Hepatic stellate cell (primary cell): ENCODE measurements around the gene TRPM2.
"Not testable (repeated sequence)": the region's sequence is repeated elsewhere in the genome, so short reads cannot be mapped to it uniquely, and the experiment has no call there.

Source experiments
- DNase-seq: peaks from one replicate; pipeline ENCODE4 v3.0.0; 2011; ENCODE audit warnings: low spot score

The TRPM2 gene

GRCh38 chr21:44354775-44355771 lies 1.7 kb downstream of the TRPM2 start:
- DNase-seq = no peak

GRCh38 chr21:44356160-44356559 lies 2.7 kb downstream of the TRPM2 start:
- no peak for DNase-seq

GRCh38 chr21:44356636-44357035 lies 3.2 kb downstream of the TRPM2 start:
- no peak for DNase-seq

DNA sequence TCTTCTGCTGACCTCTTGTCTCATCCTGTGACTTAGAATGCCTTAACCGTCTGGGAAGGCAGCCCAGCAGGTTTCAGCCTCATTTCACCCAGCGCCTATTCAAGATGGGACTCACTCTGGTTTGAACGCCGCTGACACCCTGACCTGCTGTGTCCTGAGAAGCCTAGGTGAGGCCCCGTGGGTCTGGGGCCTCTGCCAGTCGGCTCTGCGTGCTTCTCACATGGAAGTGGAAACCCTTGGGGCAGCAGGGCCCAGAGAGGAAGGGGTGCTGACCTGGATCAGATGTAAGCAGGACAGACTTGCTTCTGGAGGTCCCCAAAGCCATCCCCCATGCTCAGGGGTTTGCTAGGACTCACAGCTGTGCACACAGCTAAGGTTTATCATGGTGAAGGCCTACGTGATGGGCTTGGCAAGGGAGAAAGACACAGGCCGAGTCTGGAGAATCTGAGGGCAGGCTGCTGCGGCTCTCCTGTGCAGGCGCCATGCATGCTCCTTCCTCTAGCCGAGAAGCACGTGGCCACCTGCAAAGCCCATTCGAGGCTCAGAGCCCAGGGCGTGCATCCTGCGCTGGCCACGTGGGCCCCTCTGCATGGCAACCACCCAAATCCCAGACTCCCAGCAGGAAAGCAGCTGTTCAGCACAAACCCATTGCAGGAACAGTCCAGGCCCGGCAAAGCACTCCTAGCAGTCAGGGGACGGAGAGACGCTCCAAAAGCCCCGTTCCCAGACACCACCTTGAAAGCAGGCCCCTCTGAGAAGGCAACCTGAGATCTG lies 3.8 kb downstream of the TRPM2 start:
- no peak for DNase-seq

DNA sequence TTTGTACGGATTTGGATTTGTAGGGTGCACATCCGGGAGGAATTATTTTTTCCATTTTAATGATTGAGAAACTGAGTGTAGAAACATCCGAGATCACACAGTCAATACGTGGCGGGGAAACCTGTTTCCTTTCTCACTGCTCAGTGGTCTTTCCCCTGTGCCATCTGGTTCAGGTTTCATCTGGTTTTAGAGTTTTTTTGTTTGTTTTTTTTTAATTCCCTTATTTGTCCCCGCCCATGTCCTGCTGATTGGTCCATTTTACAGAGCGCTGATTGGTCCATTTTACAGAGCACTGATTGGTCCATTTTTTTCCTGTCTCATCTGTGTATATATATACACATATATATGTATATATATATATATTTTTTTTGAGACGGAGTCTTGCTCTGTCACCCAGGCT lies 6.0 kb downstream of the TRPM2 start:
- no peak for DNase-seq

GRCh38 chr21:44360159-44360558 lies 6.7 kb downstream of the TRPM2 start:
- DNase-seq = no peak

DNA sequence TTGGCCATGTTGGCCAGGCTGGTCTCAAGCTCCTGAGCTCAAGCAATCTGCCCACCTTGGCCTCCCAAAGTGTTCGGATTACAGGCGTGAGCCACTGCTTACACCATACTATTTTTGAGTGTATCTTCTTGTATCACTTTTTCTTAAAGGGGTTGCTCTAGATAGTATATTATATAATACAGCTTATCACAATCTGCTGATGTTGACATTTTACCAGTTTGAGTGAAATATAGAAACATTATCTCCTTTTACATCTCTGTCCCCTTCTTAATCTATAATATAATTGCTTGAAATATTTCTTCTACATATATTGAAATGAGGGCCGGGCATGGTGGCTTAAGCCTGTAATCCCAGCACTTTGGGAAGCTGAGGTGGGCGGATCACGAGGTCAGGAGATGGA lies 8.5 kb downstream of the TRPM2 start:
- DNase-seq = not testable (repeated sequence)

DNA sequence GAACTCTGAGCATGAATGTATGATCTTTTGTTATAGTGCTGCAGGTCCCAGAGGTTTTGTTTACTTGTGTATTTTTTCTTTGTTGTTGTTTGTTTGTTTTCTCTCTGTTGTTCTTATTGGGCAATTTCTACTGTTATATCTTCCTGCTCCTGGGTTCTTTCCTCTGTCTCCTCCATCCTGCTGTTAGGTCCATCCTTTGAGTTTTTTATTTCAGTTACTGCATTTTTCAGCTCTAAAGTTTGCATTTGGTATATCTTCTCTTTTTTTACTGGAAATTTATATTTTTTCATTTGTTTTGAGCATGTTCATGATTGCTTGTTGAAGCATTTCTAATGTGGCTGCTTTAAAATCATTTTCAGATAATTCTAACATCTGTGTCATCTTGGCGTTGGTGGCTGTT lies 9.9 kb downstream of the TRPM2 start:
- DNase-seq = no peak

DNA sequence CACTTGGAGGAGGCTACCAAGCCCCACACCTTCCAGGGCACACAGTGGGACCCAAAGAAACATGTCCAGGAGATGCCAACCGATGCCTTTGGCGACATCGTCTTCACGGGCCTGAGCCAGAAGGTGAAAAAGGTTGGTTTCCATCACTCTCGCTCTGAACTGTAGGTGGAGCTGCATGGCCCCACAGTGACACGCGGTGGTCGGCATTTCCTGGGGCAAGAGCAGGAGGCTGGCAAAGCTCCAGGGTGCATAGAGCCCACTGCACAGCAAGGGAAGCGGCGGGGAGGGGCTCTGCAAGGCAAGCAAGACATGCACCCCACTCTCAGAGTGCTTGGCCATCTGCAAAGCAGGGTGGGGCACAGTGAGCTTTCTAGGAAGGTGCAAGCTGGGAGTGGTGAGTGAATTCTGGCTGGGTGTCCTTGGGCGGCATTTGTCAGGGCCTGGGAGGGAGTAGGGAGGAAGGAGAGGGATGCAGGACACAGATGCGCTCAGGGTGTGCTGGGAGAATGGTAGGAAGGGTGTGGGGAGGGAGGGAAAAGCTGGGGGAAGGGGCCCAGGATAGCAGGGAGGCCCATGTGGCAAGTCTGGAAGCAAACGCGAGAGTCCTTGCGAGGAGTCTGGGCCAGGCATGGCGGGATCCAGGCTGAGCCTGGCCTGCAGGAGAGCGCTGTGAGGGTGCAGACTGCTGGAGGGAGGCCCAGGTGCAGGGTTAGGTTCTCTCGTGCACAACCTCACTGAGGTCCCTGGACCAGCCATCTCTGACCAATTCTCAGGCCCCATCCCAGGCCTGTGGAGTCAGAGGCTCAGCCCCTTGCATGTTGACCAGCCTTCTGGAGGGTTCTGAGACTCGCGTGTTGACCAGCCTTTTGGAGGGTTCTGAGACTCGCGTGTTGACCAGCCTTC lies 11.0 kb downstream of the TRPM2 start:
- DNase-seq = no peak

- no peak for DNase-seq
Measured at GRCh38 chr21:44365251-44365966, 12.0 kb downstream of the TRPM2 start.

GRCh38 chr21:44365967-44366585 lies 12.7 kb downstream of the TRPM2 start:
- DNase-seq = no peak

DNA sequence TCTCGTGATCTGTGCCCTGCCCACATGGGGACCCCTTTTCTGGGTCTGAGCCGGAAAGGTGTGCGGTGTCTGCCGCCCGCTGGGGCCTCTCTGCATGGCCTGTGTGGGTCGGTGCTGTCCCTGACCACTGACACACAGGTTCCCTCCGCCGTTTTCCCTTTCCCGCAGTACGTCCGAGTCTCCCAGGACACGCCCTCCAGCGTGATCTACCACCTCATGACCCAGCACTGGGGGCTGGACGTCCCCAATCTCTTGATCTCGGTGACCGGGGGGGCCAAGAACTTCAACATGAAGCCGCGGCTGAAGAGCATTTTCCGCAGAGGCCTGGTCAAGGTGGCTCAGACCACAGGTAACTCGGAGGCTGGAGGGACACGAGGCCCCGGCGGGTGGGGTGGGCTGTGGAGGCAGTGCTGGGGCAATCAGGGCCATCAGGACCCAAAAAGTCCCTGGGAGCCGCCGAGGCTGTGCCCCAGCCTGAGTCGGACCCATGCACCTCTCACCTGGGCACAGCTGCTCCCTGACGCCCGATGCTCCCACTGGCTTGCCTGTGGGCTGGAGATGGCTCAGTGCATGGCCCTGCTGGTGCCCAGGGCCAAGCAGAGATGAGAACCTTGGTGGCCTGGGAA lies 13.3 kb downstream of the TRPM2 start:
- DNase-seq = no peak

- no peak for DNase-seq
Measured at GRCh38 chr21:44368711-44369446, 15.5 kb downstream of the TRPM2 start.

- peak; percentile 49 for DNase-seq
Measured at GRCh38 chr21:44370027-44370735, 16.8 kb downstream of the TRPM2 start.

GRCh38 chr21:44370786-44371410 lies 17.5 kb downstream of the TRPM2 start:
- no peak for DNase-seq

- DNase-seq = no peak
Measured at GRCh38 chr21:44371596-44371995, 18.2 kb downstream of the TRPM2 start.

DNA sequence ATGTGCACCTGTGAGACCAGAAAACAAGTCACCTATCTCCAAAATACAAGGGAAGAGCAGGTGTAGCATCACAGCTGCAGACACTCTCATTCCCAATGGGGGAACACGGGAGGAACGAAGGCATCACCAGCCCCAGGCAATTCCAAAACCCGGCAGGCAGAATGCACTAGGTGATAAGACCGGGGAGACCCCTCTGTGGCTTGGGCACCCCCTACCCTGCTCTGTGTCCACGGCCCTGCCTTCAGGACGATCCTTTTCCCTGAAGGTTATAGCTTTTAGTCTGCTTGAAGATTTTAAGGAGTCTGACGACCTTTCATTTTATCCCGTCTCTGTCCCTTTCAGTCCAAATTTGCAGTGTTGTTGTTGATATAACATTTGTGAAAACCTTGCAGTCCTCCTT lies 19.2 kb downstream of the TRPM2 start:
- no peak for DNase-seq

GRCh38 chr21:44374601-44375280 lies 21.3 kb downstream of the TRPM2 start:
- DNase-seq = no peak
